ENCODE data around the gene MYL11.

DNA sequence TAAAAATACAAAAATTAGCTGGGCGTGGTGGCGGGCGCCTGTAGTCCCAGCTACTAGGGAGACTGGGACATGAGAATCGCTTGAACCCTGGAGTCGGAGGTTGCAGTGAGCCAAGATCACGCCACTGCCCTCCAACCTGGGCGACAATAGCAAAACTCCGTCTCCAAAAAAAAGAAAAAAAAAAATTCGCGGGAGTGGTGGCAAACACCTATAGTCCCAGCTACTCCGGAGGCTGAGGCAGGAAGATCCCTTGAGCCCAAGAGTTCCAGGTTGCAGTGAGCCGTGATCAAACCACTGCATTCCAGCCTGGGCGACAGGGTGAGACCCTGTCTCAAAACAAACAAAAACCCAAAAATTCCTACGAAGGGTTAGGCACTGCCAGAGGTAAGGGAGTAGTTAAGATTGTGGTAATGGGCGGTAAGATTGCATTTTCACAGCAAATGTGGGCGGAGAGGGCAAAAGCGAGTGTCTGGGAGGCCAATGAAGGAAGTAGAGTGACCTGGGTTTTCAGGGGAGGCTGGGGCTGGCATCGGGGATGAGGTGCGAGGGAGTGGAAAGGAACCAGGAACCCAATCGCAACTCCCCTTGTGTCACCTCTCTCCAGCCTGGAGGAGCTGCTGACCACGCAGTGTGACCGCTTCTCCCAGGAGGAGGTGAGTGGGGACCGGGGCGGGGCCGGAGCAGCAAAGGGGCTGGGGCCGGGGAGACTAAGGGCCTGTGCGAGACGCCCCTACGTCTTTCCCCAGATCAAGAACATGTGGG, 2.6 kb downstream of the MYL11 start:
- TF ChIP-seq ZFX (IDR thresholded peaks at IDR 0.05), result no peak
- TF ChIP-seq, protein P1, sequence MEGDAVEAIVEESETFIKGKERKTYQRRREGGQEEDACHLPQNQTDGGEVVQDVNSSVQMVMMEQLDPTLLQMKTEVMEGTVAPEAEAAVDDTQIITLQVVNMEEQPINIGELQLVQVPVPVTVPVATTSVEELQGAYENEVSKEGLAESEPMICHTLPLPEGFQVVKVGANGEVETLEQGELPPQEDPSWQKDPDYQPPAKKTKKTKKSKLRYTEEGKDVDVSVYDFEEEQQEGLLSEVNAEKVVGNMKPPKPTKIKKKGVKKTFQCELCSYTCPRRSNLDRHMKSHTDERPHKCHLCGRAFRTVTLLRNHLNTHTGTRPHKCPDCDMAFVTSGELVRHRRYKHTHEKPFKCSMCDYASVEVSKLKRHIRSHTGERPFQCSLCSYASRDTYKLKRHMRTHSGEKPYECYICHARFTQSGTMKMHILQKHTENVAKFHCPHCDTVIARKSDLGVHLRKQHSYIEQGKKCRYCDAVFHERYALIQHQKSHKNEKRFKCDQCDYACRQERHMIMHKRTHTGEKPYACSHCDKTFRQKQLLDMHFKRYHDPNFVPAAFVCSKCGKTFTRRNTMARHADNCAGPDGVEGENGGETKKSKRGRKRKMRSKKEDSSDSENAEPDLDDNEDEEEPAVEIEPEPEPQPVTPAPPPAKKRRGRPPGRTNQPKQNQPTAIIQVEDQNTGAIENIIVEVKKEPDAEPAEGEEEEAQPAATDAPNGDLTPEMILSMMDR (conservative IDR thresholded peaks at IDR 0.05), result no peak

Measured in C4-2B (cell line).